Activated naive CD4-positive, alpha-beta T cell treated with anti-CD3 and anti-CD28 coated beads, Interleukin-2, amount 50 U/mL, for 16 hours (primary cell): ENCODE results near the gene FOXP1.
"Not testable (repeated sequence)": the region's sequence is repeated elsewhere in the genome, so short reads cannot be mapped to it uniquely, and the experiment has no call there.

Source experiments
- DNase-seq: peaks from one replicate; pipeline ENCODE4 v3.0.0-alpha.2; 2020

Gene FOXP1

DNA sequence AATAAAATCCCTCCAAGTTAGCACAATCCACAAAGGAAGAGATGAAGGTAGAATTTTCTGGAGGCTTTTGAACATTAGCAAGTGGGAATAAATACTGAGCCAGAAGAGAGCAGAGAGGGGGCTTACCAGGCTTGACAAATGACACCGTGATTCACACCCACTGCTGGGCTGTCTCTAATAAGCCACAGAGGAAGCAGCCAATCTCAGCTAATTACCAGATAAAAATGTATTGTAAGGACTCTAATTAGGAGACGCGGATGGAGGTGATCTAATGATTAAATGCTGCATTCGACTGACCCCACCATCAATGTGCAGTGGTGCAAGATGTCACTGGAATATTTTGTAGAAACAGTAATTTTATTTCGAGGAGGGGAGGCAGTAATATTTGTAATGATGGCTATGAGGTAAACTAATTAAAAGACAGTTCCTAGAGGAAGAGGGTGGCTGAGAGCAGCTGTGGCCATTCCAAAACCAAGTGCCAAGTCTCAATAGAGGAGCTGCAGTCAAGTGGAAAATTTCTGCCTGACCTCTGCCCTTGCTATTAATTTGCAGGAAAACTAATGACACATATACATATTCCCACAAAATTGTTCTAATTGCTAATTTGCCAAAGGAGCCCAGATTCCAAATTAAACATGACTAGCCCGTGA, 602.2 kb downstream of the FOXP1 start:
- no peak for DNase-seq

GRCh38 chr3:70980646-70981170, 602.8 kb downstream of the FOXP1 start:
- no peak for DNase-seq

GRCh38 chr3:70979983-70980645, 603.4 kb downstream of the FOXP1 start:
- DNase-seq, result no peak

DNA sequence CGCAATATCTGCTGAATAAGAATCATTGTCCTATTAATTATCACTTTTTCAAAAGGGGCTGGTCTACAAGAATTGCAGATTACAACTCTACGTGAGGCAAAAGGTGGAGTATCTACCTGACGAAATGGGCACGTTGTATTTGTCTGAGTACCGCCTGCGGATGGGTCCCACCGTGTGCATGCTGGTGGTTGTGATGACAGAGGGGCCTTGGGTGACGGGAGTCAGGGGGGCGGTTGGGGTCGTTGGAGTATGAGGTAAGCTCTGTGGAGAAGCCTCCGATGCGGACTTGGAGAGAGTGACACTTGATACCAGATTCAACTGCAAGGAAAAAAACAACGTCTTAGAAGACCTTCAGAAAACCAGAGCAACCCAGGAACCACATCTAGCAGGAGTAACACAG, 605.8 kb downstream of the FOXP1 start:
- no peak for DNase-seq

GRCh38 chr3:70975981-70976380, 607.5 kb downstream of the FOXP1 start:
- DNase-seq, result not testable (repeated sequence)

DNA sequence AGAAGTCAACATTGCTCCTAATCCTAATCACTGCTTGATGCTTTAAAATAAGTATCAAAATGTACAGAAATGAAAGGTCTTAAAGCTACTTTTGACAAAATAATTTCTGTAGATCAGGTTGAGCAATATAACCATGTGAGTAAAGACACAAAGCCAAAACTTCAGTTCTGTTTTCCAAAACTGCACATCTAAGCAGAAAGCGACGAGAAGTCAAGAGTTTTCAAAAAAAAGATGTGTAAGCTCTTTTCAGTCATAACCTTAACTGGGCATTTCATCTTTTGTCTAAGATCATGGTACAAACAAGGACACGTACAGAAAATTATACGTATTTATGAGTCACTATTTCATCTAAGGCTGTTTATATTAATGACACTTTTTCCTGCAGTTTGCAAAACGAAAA, 608.8 kb downstream of the FOXP1 start:
- DNase-seq, result no peak

GRCh38 chr3:70973558-70973957, 610.0 kb downstream of the FOXP1 start:
- DNase-seq, result no peak

- no peak for DNase-seq
Measured at GRCh38 chr3:70972855-70973254, 610.7 kb downstream of the FOXP1 start.

DNA sequence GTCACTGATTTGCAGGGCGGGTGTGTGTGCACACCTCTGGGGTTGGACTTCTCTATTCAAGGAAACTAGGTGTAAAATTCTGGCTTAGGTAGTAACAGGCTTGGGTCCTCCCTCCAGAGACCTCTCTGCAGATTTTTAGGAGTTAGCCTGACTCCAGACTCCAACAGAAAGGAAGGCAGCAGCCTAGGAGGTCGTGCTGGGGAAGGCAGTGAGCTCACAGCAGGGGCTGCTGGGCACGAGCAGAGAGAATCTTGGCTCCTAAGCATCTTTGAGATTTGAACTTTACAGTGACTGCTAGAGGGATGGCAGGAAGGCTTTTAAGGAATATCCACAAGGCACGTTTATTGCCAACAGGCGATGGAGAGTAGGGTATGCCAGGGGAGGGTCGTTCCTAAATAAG, 612.6 kb downstream of the FOXP1 start:
- DNase-seq, result no peak

- DNase-seq, result no peak
Measured at GRCh38 chr3:70970171-70970570, 613.4 kb downstream of the FOXP1 start.

GRCh38 chr3:70963431-70964275, 619.9 kb downstream of the FOXP1 start:
- DNase-seq, result no peak

DNA sequence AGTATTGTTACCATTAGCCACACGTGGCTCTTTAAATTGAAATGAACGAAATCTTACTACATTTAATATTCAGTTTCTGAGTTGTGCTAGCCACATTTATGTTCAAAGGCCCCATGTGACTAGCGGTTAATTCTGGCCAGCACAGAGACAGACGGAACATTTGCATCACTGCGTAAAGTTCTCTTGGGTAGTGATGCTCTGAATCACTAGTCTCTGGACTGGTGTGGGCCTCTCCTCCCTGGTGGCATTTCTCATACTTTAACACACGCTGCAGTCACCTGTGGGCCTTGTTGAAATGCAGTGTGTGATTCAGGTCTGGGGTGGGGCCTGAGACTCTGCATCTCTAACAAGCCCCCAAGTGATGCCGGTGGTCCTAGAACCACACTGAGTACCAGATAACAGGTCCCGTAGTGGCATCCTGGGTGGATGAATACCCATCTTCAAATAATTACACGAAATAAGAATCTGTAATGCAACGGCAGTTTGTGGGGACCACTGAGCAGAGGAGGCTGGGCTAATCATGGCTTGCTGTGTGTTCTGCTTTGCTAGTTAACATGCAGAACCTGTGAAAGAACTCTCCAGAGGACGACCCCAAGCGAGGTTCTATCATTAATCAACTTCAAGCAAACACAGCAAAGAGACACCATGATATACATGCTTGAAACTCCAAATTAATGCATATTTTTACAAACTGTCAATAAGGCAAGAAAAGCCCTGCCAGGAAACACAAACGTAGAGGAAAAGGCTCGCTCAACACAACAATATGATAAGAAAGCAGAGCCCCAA, 623.8 kb downstream of the FOXP1 start:
- DNase-seq, result no peak

- DNase-seq, result no peak
Measured at GRCh38 chr3:70952033-70952747, 631.3 kb downstream of the FOXP1 start.

DNA sequence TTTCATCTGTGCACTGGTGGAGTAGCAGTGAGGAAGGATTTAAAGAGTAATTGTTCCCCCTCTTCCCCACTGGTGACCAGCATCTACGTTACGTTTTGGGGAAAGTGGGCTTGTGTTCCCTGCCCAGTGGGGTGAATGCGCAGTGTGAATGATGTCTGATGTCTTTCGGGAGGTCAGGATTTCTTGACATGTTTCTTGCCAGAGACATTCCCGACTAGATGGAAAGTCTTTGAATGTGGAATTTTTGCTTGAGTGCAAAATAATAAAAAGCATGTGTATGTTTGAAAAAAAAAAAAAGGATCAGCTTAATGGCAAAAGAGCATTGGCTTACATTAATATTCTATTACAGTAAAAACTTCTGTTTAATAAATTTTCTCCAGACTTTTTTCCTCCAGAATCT, 632.2 kb downstream of the FOXP1 start:
- DNase-seq, result no peak

- DNase-seq, result no peak
Measured at GRCh38 chr3:70947579-70947978, 635.9 kb downstream of the FOXP1 start.

DNA sequence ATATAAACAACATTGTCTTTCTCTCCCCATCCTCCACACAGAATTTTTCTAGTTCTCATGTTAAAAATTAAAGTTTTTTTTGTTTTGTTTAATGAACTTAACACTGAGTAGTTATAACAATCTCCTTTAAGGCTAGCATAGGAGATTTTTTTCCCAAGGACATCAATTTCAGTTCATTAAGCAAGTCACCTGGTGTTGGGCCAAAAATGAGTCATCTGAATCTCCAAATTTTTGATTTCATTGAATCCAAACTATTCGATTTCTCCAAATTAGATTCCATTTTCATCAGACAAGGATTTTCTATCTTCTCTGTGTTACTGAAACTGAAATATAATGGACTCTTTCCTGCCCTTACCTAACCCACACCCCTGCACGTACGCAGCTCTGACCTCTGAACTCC, 639.6 kb downstream of the FOXP1 start:
- no peak for DNase-seq

DNA sequence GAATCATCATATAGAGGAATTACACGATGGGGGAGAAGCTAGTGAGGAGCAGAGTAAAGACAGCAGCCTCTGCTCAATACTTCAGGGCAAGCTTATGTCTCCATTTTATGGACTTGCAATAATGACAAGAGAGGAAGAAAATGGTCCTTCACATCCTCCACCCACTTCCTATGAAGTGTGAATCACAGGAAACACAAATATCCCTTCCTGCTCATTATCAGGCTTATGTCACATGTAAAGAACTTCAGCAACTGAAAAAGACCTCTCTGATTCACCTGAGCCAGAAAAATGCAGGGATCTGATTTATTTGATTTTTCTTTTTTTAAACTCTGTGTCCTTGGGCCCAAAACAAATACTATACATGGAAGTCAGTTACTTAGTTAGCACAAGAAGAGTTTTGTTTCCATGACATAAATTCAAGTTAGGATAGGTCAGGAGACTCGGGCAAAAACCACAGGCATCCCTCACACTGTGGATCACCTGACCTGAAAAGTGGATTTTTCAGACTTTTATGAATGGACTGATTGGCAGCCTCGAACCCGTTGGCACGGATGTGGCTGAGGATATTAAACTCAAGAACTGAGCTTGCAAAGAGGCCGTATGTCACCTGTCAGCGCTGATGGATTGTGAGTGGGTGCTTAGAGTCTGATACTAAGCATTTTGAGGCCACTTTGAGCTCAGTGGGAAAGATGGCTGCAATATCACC, 650.3 kb downstream of the FOXP1 start:
- no peak for DNase-seq

- DNase-seq, result no peak
Measured at GRCh38 chr3:70930066-70930465, 653.5 kb downstream of the FOXP1 start.

- no peak for DNase-seq
Measured at GRCh38 chr3:70927239-70927638, 656.3 kb downstream of the FOXP1 start.

GRCh38 chr3:70926835-70927234, 656.7 kb downstream of the FOXP1 start:
- no peak for DNase-seq

DNA sequence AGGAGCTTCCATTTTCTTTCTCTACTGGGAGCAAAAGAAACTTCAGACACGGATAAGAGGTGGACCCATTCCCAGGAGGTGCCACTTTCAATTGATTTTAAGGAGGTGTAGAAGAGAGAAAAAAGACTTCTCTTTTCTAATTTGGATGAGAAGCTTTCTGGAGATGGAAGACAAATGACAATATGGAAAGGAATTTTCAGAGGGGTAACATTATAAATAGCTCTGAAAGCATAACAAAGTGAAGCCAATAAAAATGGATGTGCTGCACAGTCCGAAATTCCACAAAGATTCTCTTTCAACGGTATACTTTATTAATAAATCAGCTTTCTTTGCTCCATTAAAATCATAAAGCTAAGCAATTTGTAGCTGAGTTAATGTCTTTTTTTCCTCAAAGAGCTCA, 663.9 kb downstream of the FOXP1 start:
- DNase-seq, result no peak

- no peak for DNase-seq
Measured at GRCh38 chr3:70919091-70919490, 664.4 kb downstream of the FOXP1 start.
